ENCODE measurements around the gene RBM23. TPM values are rescaled to one million over a fixed set of nuclear protein-coding genes. Genes with fewer than 3 reads are reported as not detected.

Gene RBM23
- total and polyA plus RNA-seq, 5 donors from 2014 or later, result 43.1 to 108 (median 49.8) TPM

GRCh38 chr14:22893706-22894105 is 25.2 kb downstream of the RBM23 start:
- Histone ChIP-seq H3K9me3 (ENCODE audit: control insufficient read depth in 2 of 2, low read length in 2 of 2) (no peaks in the 10 kb centered on the region), H3K4me1 (ENCODE audit: control insufficient read depth, insufficient read depth, low read length, poor library complexity, severe bottlenecking) (peaks cover 12% of the 10 kb centered on the region), H3K27ac (ENCODE audit: insufficient read depth, low read length, poor library complexity, severe bottlenecking) (no peak overlapping the region), H3K4me3 (ENCODE audit: low read depth, low read length) (no peak overlapping the region), H3K27me3 (ENCODE audit: control insufficient read depth, insufficient read depth, low read length) (no peaks in the 10 kb centered on the region), H3K36me3 (ENCODE audit: control insufficient read depth, insufficient read depth, low read length) (peaks cover 3% of the 10 kb centered on the region)
- Mint-ChIP-seq H3K27ac (no peak overlapping the region), H3K36me3 (peaks cover 23% of the 10 kb centered on the region), H3K27me3 (no peaks in the 10 kb centered on the region), H3K4me3 (no peak overlapping the region), H3K4me1 (peaks cover 10 to 23% (median 12%) of the 10 kb centered on the region in 4 donors), H3K9me3 (no peaks in the 10 kb centered on the region)
- DNase-seq (no peak), ATAC-seq (ENCODE audit: low read depth in 2 of 2) (no peak)

DNA sequence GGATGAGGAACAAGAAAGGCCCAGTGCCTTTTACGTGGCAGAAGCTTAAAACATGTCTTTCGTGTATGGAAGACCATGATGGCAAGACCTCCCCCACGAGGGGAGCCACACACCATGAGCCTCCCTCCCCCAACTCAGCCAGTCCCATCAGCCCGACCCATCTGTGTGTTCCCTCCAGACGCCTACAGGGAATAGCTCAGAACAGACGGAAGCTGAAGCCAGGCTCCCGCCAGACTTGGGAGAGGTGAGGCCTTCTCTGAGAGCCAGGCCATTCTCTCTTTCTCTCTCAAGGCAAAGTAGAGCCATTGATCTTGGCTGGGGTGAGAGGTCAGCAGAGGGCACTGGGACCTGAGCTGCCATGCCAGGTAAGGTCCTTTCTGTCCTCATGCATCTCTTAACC is 26.5 kb downstream of the RBM23 start:
- Histone ChIP-seq H3K9me3 (ENCODE audit: control insufficient read depth in 2 of 2, low read length in 2 of 2) (no peaks in the 10 kb centered on the region), H3K27me3 (ENCODE audit: control insufficient read depth, insufficient read depth, low read length) (no peaks in the 10 kb centered on the region), H3K27ac (ENCODE audit: insufficient read depth, low read length, poor library complexity, severe bottlenecking) (no peak overlapping the region), H3K4me1 (ENCODE audit: control insufficient read depth, insufficient read depth, low read length, poor library complexity, severe bottlenecking) (peaks cover 24% of the 10 kb centered on the region), H3K4me3 (ENCODE audit: low read depth, low read length) (no peak overlapping the region), H3K36me3 (ENCODE audit: control insufficient read depth, insufficient read depth, low read length) (peaks cover 3% of the 10 kb centered on the region)
- ATAC-seq (ENCODE audit: low read depth in 2 of 2), result no peak
- no peak for DNase-seq
- peaks cover 23% of the 10 kb centered on the region for H3K36me3 Mint-ChIP-seq
- peak overlapping the region in 1 of 3 donors; percentile 55 for H3K27ac Mint-ChIP-seq
- peaks cover 6 to 32% (median 21%) of the 10 kb centered on the region in 4 donors for H3K4me1 Mint-ChIP-seq
- H3K4me3 Mint-ChIP-seq, result no peak overlapping the region
- no peaks in the 10 kb centered on the region for H3K9me3 Mint-ChIP-seq
- H3K27me3 Mint-ChIP-seq, result no peaks in the 10 kb centered on the region

- DNase-seq (no peak), ATAC-seq (ENCODE audit: low read depth in 2 of 2) (no peak)
- no peaks in the 10 kb centered on the region for H3K27me3 Mint-ChIP-seq
- H3K27ac ChIP-seq (ENCODE audit: insufficient read depth, low read length, poor library complexity, severe bottlenecking), result no peak overlapping the region
- H3K4me3 ChIP-seq (ENCODE audit: low read depth, low read length), result no peak overlapping the region
- H3K36me3 Mint-ChIP-seq, result peaks cover 23% of the 10 kb centered on the region
- no peaks in the 10 kb centered on the region for H3K9me3 ChIP-seq (ENCODE audit: control insufficient read depth in 2 of 2, low read length in 2 of 2)
- peak overlapping the region in 2 of 4 donors; percentile 66 to 80 for H3K4me3 Mint-ChIP-seq
- H3K4me1 Mint-ChIP-seq, result peaks cover 11 to 48% (median 29%) of the 10 kb centered on the region in 4 donors
- H3K27ac Mint-ChIP-seq, result peak overlapping the region; percentile 0 to 67 (median 60)
- no peaks in the 10 kb centered on the region for H3K27me3 ChIP-seq (ENCODE audit: control insufficient read depth, insufficient read depth, low read length)
- H3K9me3 Mint-ChIP-seq, result peaks cover 0 to 1% (median 0%) of the 10 kb centered on the region in 7 donors
- H3K36me3 ChIP-seq (ENCODE audit: control insufficient read depth, insufficient read depth, low read length), result peaks cover 3% of the 10 kb centered on the region
- H3K4me1 ChIP-seq (ENCODE audit: control insufficient read depth, insufficient read depth, low read length, poor library complexity, severe bottlenecking), result peaks cover 41% of the 10 kb centered on the region
Observed at GRCh38 chr14:22890416-22890815, 28.5 kb downstream of the RBM23 start.

DNA sequence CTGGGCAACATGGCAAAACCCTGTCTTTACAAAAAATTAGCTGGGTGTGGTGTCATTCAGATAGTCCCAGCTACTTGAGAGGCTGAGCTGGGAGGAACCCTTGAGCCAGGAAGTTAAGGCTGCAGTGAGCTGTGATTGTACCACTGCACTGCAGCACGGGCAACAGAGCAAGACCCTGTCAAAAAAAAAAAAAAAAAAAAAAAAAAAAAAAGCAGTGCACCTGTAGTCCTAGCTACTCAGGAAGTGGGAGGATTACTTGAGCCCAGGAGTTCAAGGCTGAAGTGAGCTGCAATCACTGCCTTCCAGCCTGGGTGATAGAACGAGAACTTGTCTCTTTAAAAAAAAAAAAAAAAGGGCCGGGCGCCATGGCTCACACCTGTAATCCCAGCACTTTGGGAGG is 30.3 kb downstream of the RBM23 start:
- no peaks in the 10 kb centered on the region for H3K27me3 ChIP-seq (ENCODE audit: control insufficient read depth, insufficient read depth, low read length)
- DNase-seq (peak in 2 of 3 donors; percentile 46 to 83), ATAC-seq (ENCODE audit: low read depth in 2 of 2) (no peak)
- peaks cover 41% of the 10 kb centered on the region for H3K4me1 ChIP-seq (ENCODE audit: control insufficient read depth, insufficient read depth, low read length, poor library complexity, severe bottlenecking)
- peak overlapping the region; percentile 85 for H3K27ac ChIP-seq (ENCODE audit: insufficient read depth, low read length, poor library complexity, severe bottlenecking)
- H3K4me1 Mint-ChIP-seq, result peaks cover 11 to 63% (median 33%) of the 10 kb centered on the region in 4 donors
- no peaks in the 10 kb centered on the region for H3K9me3 ChIP-seq (ENCODE audit: control insufficient read depth in 2 of 2, low read length in 2 of 2)
- H3K36me3 Mint-ChIP-seq, result peaks cover 20% of the 10 kb centered on the region
- peak overlapping the region; percentile 83 to 98 (median 97) for H3K27ac Mint-ChIP-seq
- H3K36me3 ChIP-seq (ENCODE audit: control insufficient read depth, insufficient read depth, low read length), result peaks cover 2% of the 10 kb centered on the region
- no peaks in the 10 kb centered on the region for H3K27me3 Mint-ChIP-seq
- peak overlapping the region; percentile 91 for H3K4me3 ChIP-seq (ENCODE audit: low read depth, low read length)
- peaks cover 0 to 1% (median 0%) of the 10 kb centered on the region in 7 donors for H3K9me3 Mint-ChIP-seq
- peak overlapping the region; percentile 91 to 98 (median 96) for H3K4me3 Mint-ChIP-seq

- DNase-seq (peak in 2 of 3 donors; percentile 44 to 45), ATAC-seq (ENCODE audit: low read depth in 2 of 2) (peak in 1 of 2 donors; percentile 15)
- peak overlapping the region; percentile 91 for H3K4me3 ChIP-seq (ENCODE audit: low read depth, low read length)
- no peaks in the 10 kb centered on the region for H3K27me3 ChIP-seq (ENCODE audit: control insufficient read depth, insufficient read depth, low read length)
- Mint-ChIP-seq H3K4me1 (peaks cover 7 to 69% (median 34%) of the 10 kb centered on the region in 4 donors), H3K36me3 (peaks cover 15% of the 10 kb centered on the region), H3K9me3 (peaks cover 0 to 1% (median 0%) of the 10 kb centered on the region in 7 donors), H3K27ac (peak overlapping the region; percentile 83 to 98 (median 97)), H3K27me3 (no peaks in the 10 kb centered on the region), H3K4me3 (peak overlapping the region; percentile 91 to 98 (median 96))
- peak overlapping the region; percentile 85 for H3K27ac ChIP-seq (ENCODE audit: insufficient read depth, low read length, poor library complexity, severe bottlenecking)
- no peaks in the 10 kb centered on the region for H3K9me3 ChIP-seq (ENCODE audit: control insufficient read depth in 2 of 2, low read length in 2 of 2)
- no peaks in the 10 kb centered on the region for H3K36me3 ChIP-seq (ENCODE audit: control insufficient read depth, insufficient read depth, low read length)
- peaks cover 41% of the 10 kb centered on the region for H3K4me1 ChIP-seq (ENCODE audit: control insufficient read depth, insufficient read depth, low read length, poor library complexity, severe bottlenecking)
Observed at GRCh38 chr14:22887990-22888378, 31.0 kb downstream of the RBM23 start.

GRCh38 chr14:22887260-22887989 is 31.5 kb downstream of the RBM23 start:
- H3K4me3 ChIP-seq (ENCODE audit: low read depth, low read length), result peak overlapping the region; percentile 91
- Mint-ChIP-seq H3K4me3 (peak overlapping the region; percentile 91 to 98 (median 96)), H3K27ac (peak overlapping the region; percentile 95 to 98 (median 97)), H3K27me3 (no peaks in the 10 kb centered on the region), H3K4me1 (peaks cover 5 to 73% (median 34%) of the 10 kb centered on the region in 4 donors), H3K36me3 (peaks cover 13% of the 10 kb centered on the region), H3K9me3 (peaks cover 0 to 1% (median 0%) of the 10 kb centered on the region in 7 donors)
- H3K36me3 ChIP-seq (ENCODE audit: control insufficient read depth, insufficient read depth, low read length), result no peaks in the 10 kb centered on the region
- ATAC-seq (ENCODE audit: low read depth in 2 of 2) (peak; percentile 29 to 33), DNase-seq (peak; percentile 33 to 84 (median 60))
- peak overlapping the region; percentile 85 for H3K27ac ChIP-seq (ENCODE audit: insufficient read depth, low read length, poor library complexity, severe bottlenecking)
- no peaks in the 10 kb centered on the region for H3K9me3 ChIP-seq (ENCODE audit: control insufficient read depth in 2 of 2, low read length in 2 of 2)
- H3K4me1 ChIP-seq (ENCODE audit: control insufficient read depth, insufficient read depth, low read length, poor library complexity, severe bottlenecking), result peaks cover 41% of the 10 kb centered on the region
- H3K27me3 ChIP-seq (ENCODE audit: control insufficient read depth, insufficient read depth, low read length), result no peaks in the 10 kb centered on the region

- no peaks in the 10 kb centered on the region for H3K36me3 ChIP-seq (ENCODE audit: control insufficient read depth, insufficient read depth, low read length)
- DNase-seq (peak; percentile 75 to 92 (median 75)), ATAC-seq (ENCODE audit: low read depth in 2 of 2) (peak; percentile 68 to 69)
- H3K27me3 Mint-ChIP-seq, result no peaks in the 10 kb centered on the region
- H3K4me3 ChIP-seq (ENCODE audit: low read depth, low read length), result peak overlapping the region; percentile 91
- H3K27me3 ChIP-seq (ENCODE audit: control insufficient read depth, insufficient read depth, low read length), result no peaks in the 10 kb centered on the region
- H3K4me1 Mint-ChIP-seq, result peaks cover 5 to 74% (median 38%) of the 10 kb centered on the region in 4 donors
- H3K9me3 ChIP-seq (ENCODE audit: control insufficient read depth in 2 of 2, low read length in 2 of 2), result no peaks in the 10 kb centered on the region
- peak overlapping the region; percentile 85 for H3K27ac ChIP-seq (ENCODE audit: insufficient read depth, low read length, poor library complexity, severe bottlenecking)
- peak overlapping the region; percentile 95 to 98 (median 97) for H3K27ac Mint-ChIP-seq
- peaks cover 41% of the 10 kb centered on the region for H3K4me1 ChIP-seq (ENCODE audit: control insufficient read depth, insufficient read depth, low read length, poor library complexity, severe bottlenecking)
- peak overlapping the region; percentile 91 to 98 (median 96) for H3K4me3 Mint-ChIP-seq
- peaks cover 0 to 1% (median 0%) of the 10 kb centered on the region in 7 donors for H3K9me3 Mint-ChIP-seq
- peaks cover 9% of the 10 kb centered on the region for H3K36me3 Mint-ChIP-seq
Observed at GRCh38 chr14:22886500-22887259, 32.3 kb downstream of the RBM23 start.
